ENCODE measurements around the gene OSBP2.
"Not testable (repeated sequence)": the region's sequence is repeated elsewhere in the genome, so short reads cannot be mapped to it uniquely, and the experiment has no call there.

OSBP2 gene

GRCh38 chr22:30718938-30719337, 24.3 kb downstream of the OSBP2 start:
- no peak for DNase-seq

GRCh38 chr22:30720263-30720837, 25.7 kb downstream of the OSBP2 start:
- DNase-seq: no peak

- DNase-seq: no peak
Measured at GRCh38 chr22:30721741-30722140, 27.1 kb downstream of the OSBP2 start.

- DNase-seq: no peak
Measured at GRCh38 chr22:30728826-30729225, 34.2 kb downstream of the OSBP2 start.

GRCh38 chr22:30731658-30732057, 37.0 kb downstream of the OSBP2 start:
- no peak for DNase-seq

GRCh38 chr22:30732426-30732825, 37.8 kb downstream of the OSBP2 start:
- no peak for DNase-seq

GRCh38 chr22:30733181-30733631, 38.5 kb downstream of the OSBP2 start:
- DNase-seq: no peak

- not testable (repeated sequence) for DNase-seq
Measured at GRCh38 chr22:30740007-30740406, 45.3 kb downstream of the OSBP2 start.

GRCh38 chr22:30740511-30740910, 45.8 kb downstream of the OSBP2 start:
- not testable (repeated sequence) for DNase-seq

GRCh38 chr22:30742291-30743256, 47.9 kb downstream of the OSBP2 start:
- DNase-seq: no peak

GRCh38 chr22:30743257-30744020, 48.8 kb downstream of the OSBP2 start:
- DNase-seq: no peak

- no peak for DNase-seq
Measured at GRCh38 chr22:30744224-30744623, 49.5 kb downstream of the OSBP2 start.

GRCh38 chr22:30747493-30747892, 52.8 kb downstream of the OSBP2 start:
- no peak for DNase-seq

GRCh38 chr22:30749272-30749671, 54.6 kb downstream of the OSBP2 start:
- no peak for DNase-seq

GRCh38 chr22:30749849-30750248, 55.2 kb downstream of the OSBP2 start:
- no peak for DNase-seq

- DNase-seq: no peak
Measured at GRCh38 chr22:30751529-30751928, 56.9 kb downstream of the OSBP2 start.

- DNase-seq: no peak
Measured at GRCh38 chr22:30752771-30753170, 58.1 kb downstream of the OSBP2 start.

- DNase-seq: no peak
Measured at GRCh38 chr22:30753701-30754100, 59.0 kb downstream of the OSBP2 start.

GRCh38 chr22:30754521-30754920, 59.8 kb downstream of the OSBP2 start:
- DNase-seq: no peak

- DNase-seq: peak in 2 of 4 experiments; percentile 2 to 9
Measured at GRCh38 chr22:30754971-30755758, 60.5 kb downstream of the OSBP2 start.

GRCh38 chr22:30755759-30756124, 61.1 kb downstream of the OSBP2 start:
- DNase-seq: no peak

Measured in activated naive CD4-positive, alpha-beta T cell (primary cell).